ENCODE measurements around the gene NR2F1. TPM values are rescaled to one million over a fixed set of nuclear protein-coding genes. Genes with fewer than 3 reads are reported as not detected.
A peak's percentile ranks its signal among the peaks of the same experiment; 100 is the strongest.

Gene NR2F1
- total RNA-seq, 1 experiment from 2014 or later: 88.4 TPM

DNA sequence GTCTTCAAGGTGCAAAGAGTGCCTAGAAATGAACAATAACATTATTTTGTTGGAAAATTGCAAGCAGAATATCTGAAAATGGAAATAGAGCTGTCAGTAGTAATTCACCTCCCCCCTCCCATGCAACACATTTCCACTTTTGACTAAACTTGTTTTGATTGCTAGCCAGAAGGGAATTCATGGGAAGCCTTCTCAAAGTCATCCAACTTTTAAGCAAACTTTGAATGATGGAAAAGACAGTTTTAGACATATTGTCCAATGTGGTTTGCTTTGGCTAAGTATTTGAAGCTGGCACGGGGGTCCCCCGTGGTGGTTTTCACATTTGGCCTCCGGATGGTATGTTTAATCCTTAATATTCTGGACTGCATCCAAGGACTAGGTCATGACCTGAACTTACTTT lies 7.5 kb downstream of the NR2F1 start:
- CTCF ChIA-PET: interaction anchor here (0.7 kb wide), 1 partner anchor 314 kb away, joined by 3 read pairs; no protein-coding TSS in a partner anchor
- BruUV-seq (replicated peaks): no TSS peak
- POLR2A ChIA-PET (ENCODE audit: unreplicated experiment): no interaction called here
- H3K79me2 ChIP-seq (ENCODE audit: low read length): peaks cover 70% of the 10 kb centered on the region
- H4K20me1 ChIP-seq (ENCODE audit: low read length): peaks cover 47% of the 10 kb centered on the region
- H3K9me3 ChIP-seq (ENCODE audit: low read length): no peaks in the 10 kb centered on the region
- no peaks in the 10 kb centered on the region for H3F3A ChIP-seq (ENCODE audit: low read length, unreplicated experiment)
- no peak overlapping the region for H2AFZ ChIP-seq (ENCODE audit: low read length)
- no peaks in the 10 kb centered on the region for H3K27me3 ChIP-seq (ENCODE audit: low read length)
- H3K4me3 ChIP-seq (ENCODE audit: low read length): no peak overlapping the region
- H3K4me2 ChIP-seq (ENCODE audit: low read length): peak overlapping the region; percentile 60; the same call in 1 of the 2 replicates
- no peak overlapping the region for H3K27ac ChIP-seq (ENCODE audit: low read length)
- DNase-seq (no peak), ATAC-seq (no peak)
- no peak overlapping the region for H3K9ac ChIP-seq (ENCODE audit: low read length)
- H3K36me3 ChIP-seq (ENCODE audit: low read depth, low read length): peaks cover 63% of the 10 kb centered on the region
- peaks cover 30% of the 10 kb centered on the region for H3K4me1 ChIP-seq (ENCODE audit: insufficient read depth, low read length)
- TF ChIP-seq EZH2phosphoT487 (IDR thresholded peaks at IDR 0.05; ENCODE audit: borderline replicate concordance, low read length) (no peak), EZH2 (IDR thresholded peaks at IDR 0.05; ENCODE audit: low read length, unreplicated experiment) (no peak)
- TF ChIP-seq, protein P1, sequence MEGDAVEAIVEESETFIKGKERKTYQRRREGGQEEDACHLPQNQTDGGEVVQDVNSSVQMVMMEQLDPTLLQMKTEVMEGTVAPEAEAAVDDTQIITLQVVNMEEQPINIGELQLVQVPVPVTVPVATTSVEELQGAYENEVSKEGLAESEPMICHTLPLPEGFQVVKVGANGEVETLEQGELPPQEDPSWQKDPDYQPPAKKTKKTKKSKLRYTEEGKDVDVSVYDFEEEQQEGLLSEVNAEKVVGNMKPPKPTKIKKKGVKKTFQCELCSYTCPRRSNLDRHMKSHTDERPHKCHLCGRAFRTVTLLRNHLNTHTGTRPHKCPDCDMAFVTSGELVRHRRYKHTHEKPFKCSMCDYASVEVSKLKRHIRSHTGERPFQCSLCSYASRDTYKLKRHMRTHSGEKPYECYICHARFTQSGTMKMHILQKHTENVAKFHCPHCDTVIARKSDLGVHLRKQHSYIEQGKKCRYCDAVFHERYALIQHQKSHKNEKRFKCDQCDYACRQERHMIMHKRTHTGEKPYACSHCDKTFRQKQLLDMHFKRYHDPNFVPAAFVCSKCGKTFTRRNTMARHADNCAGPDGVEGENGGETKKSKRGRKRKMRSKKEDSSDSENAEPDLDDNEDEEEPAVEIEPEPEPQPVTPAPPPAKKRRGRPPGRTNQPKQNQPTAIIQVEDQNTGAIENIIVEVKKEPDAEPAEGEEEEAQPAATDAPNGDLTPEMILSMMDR (conservative IDR thresholded peaks at IDR 0.05; ENCODE audit: low read depth, low read length): no peak
- intact Hi-C loops (cut with micrococcal nuclease): no loop called here
- H3K9me2 ChIP-seq (replicated peaks; ENCODE audit: low read length): no peaks in the 10 kb centered on the region

DNA sequence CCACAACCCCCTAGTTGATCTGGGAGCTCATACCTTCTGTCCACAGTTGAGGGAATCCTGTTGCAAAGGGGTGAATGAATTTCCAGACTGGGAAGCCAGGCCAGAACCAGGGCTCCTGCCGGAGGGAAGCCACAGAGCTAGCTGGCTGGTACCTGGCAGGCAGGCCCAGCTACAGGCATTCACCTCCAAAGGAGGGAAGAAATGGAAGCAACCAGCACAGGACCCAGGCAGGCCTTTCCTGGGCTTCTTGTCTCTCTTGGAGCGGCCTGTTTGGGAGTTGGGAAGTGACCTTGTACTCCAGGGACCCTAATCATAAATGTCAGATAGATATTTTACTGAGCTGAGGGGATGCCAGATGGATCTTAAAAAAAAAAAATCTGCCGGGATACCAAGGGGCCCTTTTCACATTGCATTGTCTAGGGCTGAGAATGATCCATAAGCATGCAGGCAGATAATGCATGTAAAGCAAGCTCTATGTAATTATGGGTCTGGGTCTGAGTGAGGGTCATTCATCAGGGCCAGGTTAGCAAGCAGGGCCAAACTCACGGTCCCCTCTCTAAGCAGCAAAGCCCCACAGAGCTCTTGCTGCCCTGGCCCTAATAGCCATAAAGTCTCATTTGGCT lies 8.4 kb downstream of the NR2F1 start:
- intact Hi-C loops (cut with micrococcal nuclease): no loop called here
- BruUV-seq (replicated peaks): no TSS peak
- Histone ChIP-seq H4K20me1 (ENCODE audit: low read length) (peaks cover 43% of the 10 kb centered on the region), H3K27me3 (ENCODE audit: low read length) (no peaks in the 10 kb centered on the region), H3K27ac (ENCODE audit: low read length) (no peak overlapping the region), H3K4me1 (ENCODE audit: insufficient read depth, low read length) (peaks cover 30% of the 10 kb centered on the region), H3K9me3 (ENCODE audit: low read length) (no peaks in the 10 kb centered on the region), H3K4me3 (ENCODE audit: low read length) (no peak overlapping the region), H3K4me2 (ENCODE audit: low read length) (peak overlapping the region; percentile 15; the same call in 1 of the 2 replicates), H2AFZ (ENCODE audit: low read length) (no peak overlapping the region), H3F3A (ENCODE audit: low read length, unreplicated experiment) (no peaks in the 10 kb centered on the region), H3K9ac (ENCODE audit: low read length) (no peak overlapping the region), H3K79me2 (ENCODE audit: low read length) (peaks cover 60% of the 10 kb centered on the region), H3K36me3 (ENCODE audit: low read depth, low read length) (peaks cover 63% of the 10 kb centered on the region), H3K9me2 (replicated peaks; ENCODE audit: low read length) (no peaks in the 10 kb centered on the region)
- CTCF ChIA-PET: no interaction called here
- TF ChIP-seq, protein P1 (conservative IDR thresholded peaks at IDR 0.05; ENCODE audit: low read depth, low read length): no peak
- TF ChIP-seq EZH2 (IDR thresholded peaks at IDR 0.05; ENCODE audit: low read length, unreplicated experiment): no peak
- no peak for TF ChIP-seq EZH2phosphoT487 (IDR thresholded peaks at IDR 0.05; ENCODE audit: borderline replicate concordance, low read length)
- POLR2A ChIA-PET (ENCODE audit: unreplicated experiment): no interaction called here
- ATAC-seq (no peak), DNase-seq (no peak)

DNA sequence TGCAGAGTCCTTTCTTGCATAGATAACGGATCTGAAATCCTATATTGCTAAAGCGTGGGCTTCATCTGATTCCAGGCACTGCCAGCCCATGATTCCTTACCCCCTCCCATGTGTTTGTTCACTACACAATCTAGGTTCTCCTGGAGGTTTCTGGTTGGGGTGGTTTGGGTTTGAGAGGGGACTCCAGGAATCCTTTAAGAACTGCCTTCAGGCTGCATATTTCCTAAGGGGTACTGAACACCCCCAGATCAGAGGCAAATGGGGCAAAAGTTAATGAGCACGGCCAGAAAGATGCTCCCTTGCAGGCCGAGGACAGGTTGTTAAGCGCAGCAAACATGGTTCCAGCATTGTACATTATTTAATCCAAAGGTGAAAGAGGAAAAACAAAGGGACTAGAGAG lies 9.9 kb downstream of the NR2F1 start:
- Histone ChIP-seq H3K9ac (ENCODE audit: low read length) (no peak overlapping the region), H4K20me1 (ENCODE audit: low read length) (peaks cover 29% of the 10 kb centered on the region; the same call in 1 of the 2 replicates), H3K27ac (ENCODE audit: low read length) (no peak overlapping the region), H3K4me3 (ENCODE audit: low read length) (no peak overlapping the region), H3K4me1 (ENCODE audit: insufficient read depth, low read length) (peaks cover 26% of the 10 kb centered on the region), H3F3A (ENCODE audit: low read length, unreplicated experiment) (no peaks in the 10 kb centered on the region), H3K79me2 (ENCODE audit: low read length) (peaks cover 46% of the 10 kb centered on the region), H3K9me2 (replicated peaks; ENCODE audit: low read length) (no peaks in the 10 kb centered on the region), H3K27me3 (ENCODE audit: low read length) (no peaks in the 10 kb centered on the region), H2AFZ (ENCODE audit: low read length) (no peak overlapping the region), H3K9me3 (ENCODE audit: low read length) (no peaks in the 10 kb centered on the region), H3K36me3 (ENCODE audit: low read depth, low read length) (peaks cover 56% of the 10 kb centered on the region), H3K4me2 (ENCODE audit: low read length) (no peak overlapping the region)
- ChIA-PET CTCF (no interaction called here), POLR2A (ENCODE audit: unreplicated experiment) (no interaction called here)
- BruUV-seq (replicated peaks): no TSS peak
- ATAC-seq (no peak), DNase-seq (no peak)
- TF ChIP-seq EZH2 (IDR thresholded peaks at IDR 0.05; ENCODE audit: low read length, unreplicated experiment) (no peak), EZH2phosphoT487 (IDR thresholded peaks at IDR 0.05; ENCODE audit: borderline replicate concordance, low read length) (no peak)
- TF ChIP-seq, protein P1 (conservative IDR thresholded peaks at IDR 0.05; ENCODE audit: low read depth, low read length): no peak
- intact Hi-C loops (cut with micrococcal nuclease): no loop called here
